GM23338 (cell line): ENCODE results near the gene SLC23A1.

Source experiments
- CREB1 ChIP-seq: fragments of 250-450 bp; sonication (Bioruptor Pico); IDR thresholded peaks from 2 replicates; pipeline ENCODE4 v1.5.0; 2020; ENCODE audit warnings: low read depth, mild to moderate bottlenecking, moderate library complexity
- CTCF ChIP-seq, 2 experiments: fragments of 200-600 bp in 1 of 2; sonication (generic) in 1 of 2; conservative IDR thresholded peaks; 2 replicates each; pipeline versions ENCODE4 v1.5.1 to v1.6.1; 2016 to 2017; ENCODE audit warnings: antibody characterized with exemption in 2 of 2, low read depth in 2 of 2, mild to moderate bottlenecking in 2 of 2, moderate library complexity in 1 of 2
- EZH2 ChIP-seq: fragments of 200-600 bp; sonication (generic); IDR thresholded peaks from one replicate; pipeline ENCODE4 v1.8.0; 2017; ENCODE audit warnings: antibody characterized with exemption, mild to moderate bottlenecking, low read depth; ENCODE audit not compliant: unreplicated experiment
- EZH2phosphoT487 ChIP-seq: fragments of 200-600 bp; sonication (generic); IDR thresholded peaks from one replicate; pipeline ENCODE4 v1.8.1; 2018; ENCODE audit warnings: antibody characterized with exemption; ENCODE audit not compliant: unreplicated experiment
- JUNB ChIP-seq: IDR thresholded peaks from one replicate; pipeline ENCODE4 v1.6.1; 2016; ENCODE audit warnings: antibody characterized with exemption; ENCODE audit not compliant: unreplicated experiment
- NANOG ChIP-seq: IDR thresholded peaks from 2 replicates; pipeline ENCODE4 v1.6.1; 2016; ENCODE audit warnings: antibody characterized with exemption, borderline replicate concordance
- POLR2AphosphoS5 ChIP-seq: IDR thresholded peaks from 2 replicates; pipeline ENCODE4 v1.6.1; 2016; ENCODE audit warnings: antibody characterized with exemption, low read depth
- REST ChIP-seq: IDR thresholded peaks from one replicate; pipeline ENCODE4 v1.6.1; 2018; ENCODE audit warnings: antibody characterized with exemption; ENCODE audit not compliant: unreplicated experiment

GRCh38 chr5:139354186-139354585 lies 28.9 kb downstream of the SLC23A1 start:
- TF ChIP-seq CTCF (conservative IDR thresholded peaks at IDR 0.05; ENCODE audit: low read depth in 2 of 2) (no peak), EZH2 (no peak), EZH2phosphoT487 (no peak), POLR2AphosphoS5 (no peak), REST (no peak), CREB1 (no peak), NANOG (no peak), JUNB (no peak)
